Hematopoietic multipotent progenitor cell treated with erythropoietin and hydrocortisone succinate and interleukin-3 and kit ligand, for 8 days (in vitro differentiated cells): ENCODE data around the gene ZNF10.

Experiments
- DNase-seq: peaks from one replicate; pipeline ENCODE4 v3.0.0-alpha.2; 2015

ZNF10 gene

DNA sequence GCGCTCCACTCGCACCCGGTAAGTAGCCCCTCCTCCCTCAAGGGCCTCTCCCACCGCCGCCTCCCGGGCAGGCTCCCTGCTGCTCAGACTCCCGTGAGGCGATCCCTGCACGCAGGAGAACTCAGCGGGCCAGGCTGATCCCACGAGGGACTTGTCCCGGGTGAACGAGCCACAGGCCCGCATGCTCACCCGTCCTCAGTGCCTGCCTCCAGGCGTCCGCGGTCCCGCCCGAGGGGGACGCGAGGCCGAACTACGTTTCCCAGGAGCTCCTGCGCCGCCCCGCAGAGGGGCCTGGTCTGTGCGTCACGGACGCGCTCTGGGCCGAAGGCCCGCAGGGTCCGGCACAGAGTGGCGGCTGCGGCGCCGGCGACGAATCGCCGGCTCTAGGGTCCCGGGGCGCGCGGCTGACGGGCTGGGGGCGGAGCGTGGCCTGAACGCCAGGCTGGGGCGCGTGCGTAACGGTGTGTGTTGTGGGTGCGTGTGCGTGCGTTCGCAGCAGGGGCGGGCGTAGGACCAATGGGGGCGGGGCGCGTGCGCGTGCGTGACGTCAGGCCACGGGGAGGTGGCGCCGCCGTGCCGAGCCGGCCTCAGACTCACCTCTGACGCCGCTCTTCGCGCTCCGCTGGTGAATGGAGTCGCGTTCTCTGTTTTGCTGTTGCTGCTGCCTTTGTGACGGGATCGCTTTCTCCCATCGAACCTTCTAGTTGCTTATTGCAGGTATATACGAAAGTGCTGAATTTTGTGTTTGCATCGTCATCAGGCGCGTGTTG is at the start of gene ZNF10, which contains the start of gene ZNF891:
ZNF10 (plus strand) TSS at position 590 of the 770 bp plus-strand sequence. CDS start 13,866 bp downstream, outside the sequence.
ZNF891 (minus strand) TSS at position 237 of the 770 bp plus-strand sequence. CDS start 8,356 bp downstream, outside the sequence.
- DNase-seq = peak; percentile 92

DNA sequence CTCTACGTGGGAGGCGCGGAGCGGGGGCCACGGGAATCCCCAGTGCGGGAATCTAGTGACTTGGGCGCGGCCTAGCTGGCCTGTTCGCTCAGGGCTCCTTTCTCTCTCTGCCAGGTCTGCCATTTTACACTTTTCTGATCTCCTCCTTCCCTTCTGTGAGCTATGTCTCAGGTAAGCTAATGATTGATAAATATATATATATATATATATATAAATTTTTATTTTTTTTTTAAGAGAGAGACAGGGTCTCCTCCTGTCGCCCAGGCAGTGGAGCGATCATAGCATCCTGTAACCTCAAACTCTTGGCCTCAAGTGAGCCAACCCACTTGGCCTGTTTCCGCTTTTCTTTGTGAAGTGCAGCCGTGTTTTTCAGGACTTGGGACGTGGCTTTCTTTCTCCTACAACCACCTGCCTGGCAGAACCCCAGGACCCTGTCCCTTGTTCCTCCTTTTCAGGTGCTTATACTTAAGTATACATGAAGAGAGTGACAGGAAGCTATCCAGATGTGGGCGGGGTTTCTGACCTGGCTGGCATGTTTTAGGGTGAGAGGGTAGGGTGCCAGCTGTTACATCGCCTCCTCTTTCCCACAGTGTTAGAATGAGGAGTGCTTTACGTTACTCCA is 49.2 kb upstream of the ZNF10 start:
- DNase-seq = peak; percentile 29

DNA sequence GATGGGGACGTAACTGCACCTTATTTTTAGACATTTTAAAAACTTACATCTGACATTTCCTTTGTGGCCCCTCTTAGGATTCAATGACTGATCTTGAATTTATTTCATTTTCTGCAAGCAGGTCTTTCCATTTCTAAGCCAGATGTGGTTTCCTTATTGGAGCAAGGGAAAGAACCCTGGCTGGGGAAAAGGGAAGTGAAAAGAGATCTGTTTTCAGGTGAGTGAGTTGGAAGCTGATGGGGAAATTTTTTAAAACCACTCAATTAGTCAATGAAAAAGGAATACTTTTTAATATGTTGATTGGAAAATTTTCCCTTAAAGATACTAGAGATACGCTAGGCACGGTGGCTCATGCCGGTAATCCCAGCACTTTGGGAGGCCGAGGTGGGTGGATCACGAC is 47.1 kb upstream of the ZNF10 start:
- no peak for DNase-seq

DNA sequence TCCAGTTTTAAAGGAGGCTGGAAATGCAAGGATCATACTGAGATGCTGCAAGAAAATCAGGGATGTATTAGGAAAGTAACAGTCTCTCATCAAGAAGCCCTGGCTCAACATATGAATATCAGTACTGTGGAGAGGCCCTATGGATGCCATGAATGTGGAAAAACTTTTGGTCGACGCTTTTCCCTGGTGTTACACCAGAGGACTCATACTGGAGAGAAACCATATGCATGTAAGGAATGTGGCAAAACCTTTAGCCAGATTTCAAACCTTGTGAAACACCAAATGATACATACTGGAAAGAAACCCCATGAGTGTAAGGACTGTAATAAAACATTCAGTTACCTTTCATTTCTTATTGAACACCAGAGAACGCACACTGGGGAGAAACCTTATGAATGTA is 24.8 kb upstream of the ZNF10 start:
- DNase-seq = no peak

DNA sequence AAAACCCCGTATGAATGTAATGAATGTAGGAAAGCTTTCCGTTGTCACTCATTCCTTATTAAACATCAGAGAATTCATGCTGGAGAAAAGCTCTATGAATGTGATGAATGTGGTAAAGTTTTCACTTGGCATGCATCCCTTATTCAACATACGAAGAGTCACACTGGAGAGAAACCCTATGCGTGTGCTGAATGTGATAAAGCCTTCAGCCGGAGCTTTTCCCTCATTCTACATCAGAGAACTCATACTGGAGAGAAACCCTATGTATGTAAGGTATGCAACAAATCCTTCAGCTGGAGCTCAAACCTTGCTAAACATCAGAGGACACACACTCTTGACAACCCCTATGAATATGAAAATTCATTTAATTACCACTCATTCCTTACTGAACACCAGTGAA is 24.2 kb upstream of the ZNF10 start:
- no peak for DNase-seq

DNA sequence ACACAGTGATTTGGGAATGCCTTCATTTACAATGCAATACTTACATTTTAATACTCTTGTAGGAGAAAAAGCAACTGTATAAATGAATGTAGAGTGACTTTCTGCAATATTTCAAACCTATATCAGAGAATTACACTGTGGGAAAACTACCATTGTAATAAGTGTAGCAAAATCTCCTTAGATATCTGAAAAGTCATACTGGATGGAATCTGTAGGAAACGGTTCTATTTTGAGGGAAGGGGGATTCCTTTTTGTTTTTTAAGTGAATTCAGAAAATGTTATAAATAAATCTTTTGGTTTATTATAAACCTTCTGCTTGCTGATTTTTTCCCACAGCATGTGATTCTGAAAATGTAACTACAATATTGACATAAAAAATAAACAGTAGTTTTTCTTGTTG is 23.3 kb upstream of the ZNF10 start:
- DNase-seq = no peak

DNA sequence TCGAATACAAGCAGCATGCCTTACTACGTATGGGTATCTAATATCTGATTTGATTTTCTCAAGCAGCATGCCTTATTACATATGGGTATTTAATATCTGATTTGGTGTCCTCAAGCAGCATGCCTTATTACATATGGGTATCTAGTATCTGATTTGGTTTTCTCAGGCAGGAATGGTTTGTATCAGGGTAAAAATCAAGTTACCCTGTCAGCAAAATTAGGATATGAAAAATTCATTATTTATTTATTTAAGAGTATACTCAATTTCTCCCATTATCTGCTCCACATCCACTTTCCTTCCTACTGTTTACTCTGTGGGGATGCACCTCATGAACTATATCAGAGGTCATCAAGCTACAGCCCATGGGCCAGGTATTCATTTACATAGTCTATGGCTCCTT is 22.3 kb upstream of the ZNF10 start:
- DNase-seq = no peak

DNA sequence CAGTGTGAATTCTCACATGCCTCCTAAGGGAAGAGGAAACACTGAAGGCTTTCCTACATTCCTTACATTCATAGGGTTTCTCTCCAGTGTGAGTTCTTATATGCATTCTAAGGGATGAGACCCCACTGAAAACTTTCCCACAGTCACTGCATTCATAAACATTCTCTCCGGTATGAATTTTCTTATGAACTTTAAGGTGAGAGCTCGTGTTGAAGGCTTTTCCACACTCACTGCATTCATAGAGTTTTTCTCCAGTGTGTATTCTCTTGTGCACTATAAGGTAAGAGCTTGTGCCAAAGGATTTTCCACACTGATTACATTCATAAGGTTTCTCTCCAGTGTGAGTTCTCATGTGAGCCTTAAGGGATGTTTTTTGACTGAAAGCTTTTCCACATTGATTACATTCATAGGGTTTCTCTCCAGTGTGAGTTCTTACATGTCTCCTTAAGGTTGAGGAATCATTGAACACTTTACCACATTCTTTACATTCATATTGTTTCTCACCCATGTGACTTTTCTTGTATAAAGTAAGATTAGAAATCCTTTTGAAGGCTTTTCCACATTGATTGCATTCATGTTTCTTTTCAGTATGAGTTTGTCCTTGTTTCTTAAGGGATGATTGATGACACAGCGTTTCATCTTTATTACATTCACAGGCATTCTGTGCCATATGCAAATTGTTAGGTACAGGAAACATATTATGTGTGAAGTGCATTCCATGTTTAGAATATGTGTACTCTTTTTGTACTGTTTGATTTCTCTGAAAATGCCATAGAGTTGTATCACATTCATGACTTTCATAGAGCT is 9.8 kb upstream of the ZNF10 start:
- peak; percentile 4 for DNase-seq

DNA sequence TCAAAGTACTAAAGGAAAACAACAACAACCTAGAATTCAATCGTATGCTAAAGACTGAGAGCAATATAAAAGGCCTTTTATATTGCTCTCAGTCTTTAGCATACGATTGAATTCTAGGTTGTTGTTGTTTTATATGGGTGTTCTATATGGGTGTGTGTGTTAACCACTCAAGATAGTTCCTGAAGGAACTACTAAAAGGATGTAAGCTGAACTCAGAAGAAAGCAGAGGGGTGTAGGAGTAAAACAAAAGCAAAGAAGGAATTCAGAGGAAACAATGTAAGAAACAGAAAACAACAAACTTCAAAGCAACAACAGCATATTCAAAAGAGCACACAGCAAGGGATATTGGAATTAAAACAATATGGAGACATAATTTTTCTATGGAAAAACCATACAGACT is 5.8 kb upstream of the ZNF10 start:
- no peak for DNase-seq

DNA sequence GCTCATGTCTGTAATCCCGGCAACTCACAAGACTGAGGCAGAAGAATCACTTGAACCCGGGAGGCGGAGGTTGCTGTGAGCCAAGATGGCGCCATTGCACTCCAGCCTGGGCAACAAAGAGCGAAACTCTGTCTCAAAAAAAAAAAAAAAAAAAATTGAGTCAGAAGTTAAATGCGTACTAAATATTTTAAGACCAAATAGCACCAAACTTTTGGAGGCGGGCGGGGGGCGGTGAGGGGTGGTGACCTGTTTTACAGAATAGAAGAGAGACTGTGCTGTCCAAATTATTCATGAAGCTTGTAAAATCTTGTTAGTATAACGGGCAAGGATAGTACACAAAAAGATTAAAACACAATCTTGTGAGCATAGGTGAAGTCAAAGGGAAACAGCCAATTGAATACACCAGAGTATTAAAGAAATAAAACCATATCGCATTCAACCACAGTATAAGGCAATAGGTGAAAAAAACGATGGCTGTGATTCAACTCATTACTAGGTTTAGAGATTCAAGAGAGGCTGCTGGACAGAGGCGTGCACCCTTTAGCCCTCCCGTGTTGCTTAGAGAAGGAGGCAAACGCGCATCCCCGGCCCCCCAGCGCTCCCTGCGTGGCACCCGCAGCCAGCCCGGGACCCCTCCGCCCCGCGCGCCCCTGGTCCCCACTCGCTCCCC is 924 bp upstream of the ZNF10 start:
- peak; percentile 46 for DNase-seq

DNA sequence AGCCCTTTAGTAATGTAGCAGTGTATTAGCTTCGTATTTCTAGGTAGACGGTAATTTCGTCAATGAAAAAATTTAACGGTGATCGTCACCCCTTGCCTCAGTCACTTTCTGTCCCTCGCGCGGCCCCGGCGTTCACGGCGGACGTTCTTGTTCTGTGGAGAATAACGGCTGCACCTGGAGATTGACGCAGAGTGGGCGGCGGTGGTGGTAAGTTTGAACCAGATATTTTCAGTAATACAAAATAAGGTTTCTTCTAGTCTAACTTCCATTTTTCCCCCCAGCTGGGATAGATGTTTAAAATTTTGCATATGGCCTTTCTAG is 341 bp downstream of the ZNF10 start:
- no peak for DNase-seq

DNA sequence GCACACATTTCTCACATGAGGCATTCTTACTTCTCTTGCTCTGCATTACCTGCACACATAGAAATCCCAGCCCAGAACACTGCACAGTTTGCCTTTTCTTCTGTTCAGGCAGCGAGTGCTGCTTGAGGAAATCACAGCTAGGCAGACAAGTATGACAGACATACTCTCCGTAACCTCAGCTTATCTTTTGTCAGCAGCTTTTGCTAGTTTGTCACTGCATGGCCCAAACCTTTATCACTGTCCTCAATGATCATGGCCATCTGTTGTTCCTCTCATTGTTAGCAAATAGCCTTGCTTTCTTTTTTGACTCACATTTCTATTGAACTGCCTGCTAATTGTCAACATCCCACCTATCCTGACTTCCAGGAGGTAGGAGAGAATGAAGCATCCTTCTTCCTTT is 5.3 kb downstream of the ZNF10 start:
- peak; percentile 21 for DNase-seq

DNA sequence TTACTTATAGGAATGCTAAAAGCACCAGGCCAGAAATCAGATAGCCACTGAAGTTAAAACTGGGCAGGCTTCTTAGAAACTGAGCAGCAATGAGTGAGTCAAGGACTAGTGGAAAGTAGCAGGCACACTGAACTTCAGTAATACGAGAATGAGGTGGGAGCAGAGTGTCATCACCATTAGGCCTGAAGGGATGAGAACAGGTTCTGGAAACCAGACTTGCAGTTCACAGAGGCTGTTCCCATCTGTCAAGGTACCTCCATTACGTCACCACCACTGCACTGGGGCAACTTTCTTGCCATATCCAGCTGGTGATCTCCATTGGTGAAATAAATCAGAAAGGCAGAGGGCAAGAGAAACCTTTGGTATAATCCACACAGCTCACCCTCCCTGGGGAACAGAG is 15.6 kb downstream of the ZNF10 start:
- no peak for DNase-seq

DNA sequence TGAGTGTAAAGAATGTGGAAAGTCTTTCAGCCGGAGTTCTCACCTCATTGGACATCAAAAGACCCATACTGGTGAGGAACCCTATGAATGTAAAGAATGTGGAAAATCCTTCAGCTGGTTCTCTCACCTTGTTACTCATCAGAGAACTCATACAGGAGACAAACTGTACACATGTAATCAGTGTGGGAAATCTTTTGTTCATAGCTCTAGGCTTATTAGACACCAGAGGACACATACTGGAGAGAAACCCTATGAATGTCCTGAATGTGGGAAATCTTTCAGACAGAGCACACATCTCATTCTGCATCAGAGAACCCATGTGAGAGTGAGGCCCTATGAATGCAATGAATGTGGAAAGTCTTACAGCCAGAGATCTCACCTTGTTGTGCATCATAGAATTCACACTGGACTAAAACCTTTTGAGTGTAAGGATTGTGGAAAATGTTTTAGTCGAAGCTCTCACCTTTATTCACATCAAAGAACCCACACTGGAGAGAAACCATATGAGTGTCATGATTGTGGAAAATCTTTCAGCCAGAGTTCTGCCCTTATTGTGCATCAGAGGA is 25.8 kb downstream of the ZNF10 start:
- no peak for DNase-seq

DNA sequence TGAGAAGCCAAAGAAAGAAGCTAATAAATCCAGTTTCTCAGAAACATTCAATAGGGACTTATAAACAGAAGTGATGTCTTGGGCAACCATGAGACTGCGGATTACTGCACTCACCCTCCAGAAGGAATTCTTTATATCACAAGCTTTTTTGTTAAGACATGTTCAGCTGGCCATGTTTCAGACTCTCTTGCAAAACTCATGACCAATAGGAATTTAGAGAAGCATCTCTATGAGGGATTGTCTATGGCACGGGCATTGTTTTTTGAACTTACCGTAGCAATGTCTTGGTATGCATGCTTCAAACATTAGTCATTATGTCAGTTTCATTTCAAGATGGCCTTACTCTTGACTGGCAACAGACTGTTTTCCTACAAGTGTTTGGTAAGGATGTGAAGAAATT is 35.3 kb downstream of the ZNF10 start:
- DNase-seq = no peak

DNA sequence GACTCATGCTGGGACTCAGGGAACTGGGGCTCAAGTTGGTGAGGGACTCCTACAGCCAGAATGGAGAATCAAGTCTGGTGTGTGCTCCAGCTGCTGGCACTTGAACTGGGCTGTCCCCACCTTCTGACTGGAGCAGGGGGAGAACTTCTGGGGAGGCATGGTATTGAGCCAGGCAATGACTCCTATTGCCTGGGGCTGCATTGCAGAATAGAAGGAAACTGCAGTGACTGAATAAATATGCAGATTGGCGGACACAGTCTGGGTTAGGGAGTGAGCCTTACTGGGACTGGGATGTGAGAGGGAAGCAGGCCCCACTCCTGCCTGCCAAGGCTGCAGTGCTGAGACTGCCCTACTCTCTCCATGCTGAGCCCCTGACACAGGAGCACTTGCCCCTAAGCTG is 42.1 kb downstream of the ZNF10 start:
- no peak for DNase-seq

DNA sequence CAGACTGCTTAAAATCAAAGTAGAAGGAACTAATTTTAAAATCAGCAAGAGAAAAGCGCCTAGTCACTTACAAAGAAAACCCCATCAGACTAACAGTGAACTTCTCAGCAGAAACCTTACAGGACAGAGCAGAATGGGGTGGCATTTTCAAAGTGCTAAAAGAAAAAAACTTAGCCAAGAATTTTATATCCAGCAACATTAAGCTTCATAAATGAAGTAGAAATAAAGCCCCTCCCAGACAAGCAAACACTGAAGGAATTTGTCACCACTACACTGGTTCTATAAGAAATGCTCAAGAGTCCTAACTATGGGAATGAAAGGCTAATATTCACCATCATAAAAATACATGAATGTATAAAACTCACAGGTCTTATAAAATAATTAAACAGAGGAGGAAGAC is 44.5 kb downstream of the ZNF10 start:
- no peak for DNase-seq

DNA sequence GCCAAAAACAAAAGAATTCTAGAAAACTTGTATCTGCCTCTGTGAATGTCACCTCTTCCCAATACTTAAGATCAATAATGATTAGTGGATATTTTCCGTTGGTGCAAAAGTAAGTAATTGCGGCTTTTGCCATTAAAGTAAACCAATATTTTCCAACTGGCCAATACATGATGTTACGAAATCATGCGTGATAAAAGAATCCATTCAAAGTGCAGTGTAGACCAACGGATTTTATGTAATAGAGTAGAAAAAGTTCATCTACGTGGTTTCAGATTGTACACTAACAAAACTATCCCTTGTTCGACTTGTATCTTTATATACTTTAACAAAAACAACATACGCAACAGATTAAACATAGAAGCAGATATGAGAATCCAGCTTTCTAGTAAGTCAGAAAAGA is 50.2 kb downstream of the ZNF10 start:
- no peak for DNase-seq

DNA sequence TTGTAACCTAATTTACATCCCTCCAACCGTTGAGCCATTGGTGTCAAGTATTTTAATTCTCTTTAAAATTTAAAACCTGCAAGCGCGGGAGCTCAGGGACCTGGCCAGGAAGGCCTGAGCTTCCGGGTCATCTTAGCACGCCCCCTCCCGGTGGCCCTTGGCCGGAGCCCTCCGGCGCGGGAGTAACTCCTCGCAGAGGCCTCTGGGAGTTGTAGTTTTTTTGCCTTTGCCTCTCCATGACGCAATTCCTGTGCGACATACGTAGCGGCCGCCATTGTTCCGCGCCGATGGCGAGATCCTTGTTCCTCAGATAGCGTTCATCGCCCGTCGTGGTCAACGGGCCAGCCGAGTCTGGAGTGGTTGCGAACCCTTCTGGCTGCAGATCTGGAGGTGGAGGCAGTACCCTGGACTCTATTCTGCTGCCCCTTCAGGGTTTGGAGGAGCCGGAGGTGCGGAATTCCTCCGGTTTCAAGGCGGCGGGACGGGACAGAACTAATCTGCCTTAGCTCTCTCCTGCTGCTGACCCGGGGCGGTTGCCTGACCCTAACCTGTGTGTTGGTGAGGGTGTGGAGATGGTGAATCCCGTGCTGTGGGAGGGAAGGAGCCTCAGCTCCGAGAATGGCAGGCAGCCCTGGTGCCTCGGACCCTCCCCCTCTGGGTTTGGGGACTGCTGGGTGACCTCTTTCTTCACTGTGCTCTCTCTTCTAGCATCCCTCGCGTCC is 51.0 kb downstream of the ZNF10 start, which contains the start of gene ZNF268:
ZNF268 (plus strand) TSS at position 258 of the 722 bp plus-strand sequence. CDS start 503 bp downstream, outside the sequence.
- peak; percentile 95 for DNase-seq

DNA sequence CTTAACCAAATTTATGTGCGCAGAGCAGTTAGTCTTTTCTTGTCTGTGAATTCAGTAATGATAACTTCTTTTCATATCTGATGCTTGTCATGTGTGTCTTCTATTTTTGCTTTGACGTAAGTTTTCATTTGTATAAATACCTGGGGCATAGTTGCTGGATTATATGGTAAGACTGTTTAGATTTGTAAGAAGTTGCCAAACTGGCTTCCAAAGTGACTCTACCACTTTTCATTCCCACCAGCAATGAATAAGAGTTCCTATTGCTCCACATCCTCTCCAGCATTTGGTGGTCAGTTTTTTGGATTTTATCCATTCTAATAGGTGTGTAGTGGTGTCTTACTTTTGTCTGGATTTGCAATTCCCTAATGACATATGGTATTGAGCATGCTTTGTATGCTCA is 59.7 kb downstream of the ZNF10 start:
- DNase-seq = no peak

DNA sequence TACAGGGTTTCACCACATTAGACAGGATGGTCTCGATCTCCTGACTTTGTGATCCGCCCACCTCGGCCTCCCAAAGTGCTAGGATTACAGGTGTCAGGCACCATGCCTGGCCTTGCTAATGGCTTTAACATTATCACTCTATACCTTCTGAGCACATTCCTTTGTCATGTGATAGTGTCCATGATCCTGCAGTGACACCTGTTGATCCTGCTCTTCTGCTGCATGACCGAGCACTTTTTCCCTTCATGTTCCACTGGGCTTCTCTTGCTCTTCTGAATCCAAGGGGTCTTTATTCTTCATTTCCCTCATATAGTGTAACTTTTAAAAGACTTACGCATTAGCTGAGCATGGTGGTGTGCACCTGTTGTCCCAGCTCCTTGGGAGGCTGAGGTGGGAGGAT is 62.4 kb downstream of the ZNF10 start:
- DNase-seq = no peak

DNA sequence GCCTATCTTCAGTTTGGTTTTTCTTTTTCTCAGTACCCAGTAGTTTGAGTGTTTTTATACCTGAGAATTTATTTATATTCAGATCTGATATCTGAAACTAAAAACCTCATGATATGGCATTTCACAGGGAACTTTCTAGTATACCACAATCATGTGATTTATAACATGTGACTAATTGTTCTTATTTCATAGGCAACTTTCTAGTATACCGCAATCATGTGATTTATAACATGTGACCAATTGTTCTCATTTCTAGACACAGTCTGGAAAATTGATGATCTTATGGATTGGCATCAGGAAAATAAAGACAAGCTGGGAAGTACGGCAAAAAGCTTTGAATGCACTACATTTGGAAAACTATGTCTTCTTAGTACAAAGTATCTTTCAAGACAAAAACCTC is 71.5 kb downstream of the ZNF10 start:
- DNase-seq = no peak
